CD4-positive, alpha-beta T cell treated with Interleukin-17A for 4 hours (primary cell): ENCODE data around the gene SCMH1.
"Not testable (repeated sequence)": the region's sequence is repeated elsewhere in the genome, so short reads cannot be mapped to it uniquely, and the experiment has no call there.

ENCODE experiments used
- DNase-seq: peaks from one replicate; pipeline ENCODE4 v3.0.0-alpha.2; 2020; ENCODE audit warnings: mixed read lengths

SCMH1 gene

DNA sequence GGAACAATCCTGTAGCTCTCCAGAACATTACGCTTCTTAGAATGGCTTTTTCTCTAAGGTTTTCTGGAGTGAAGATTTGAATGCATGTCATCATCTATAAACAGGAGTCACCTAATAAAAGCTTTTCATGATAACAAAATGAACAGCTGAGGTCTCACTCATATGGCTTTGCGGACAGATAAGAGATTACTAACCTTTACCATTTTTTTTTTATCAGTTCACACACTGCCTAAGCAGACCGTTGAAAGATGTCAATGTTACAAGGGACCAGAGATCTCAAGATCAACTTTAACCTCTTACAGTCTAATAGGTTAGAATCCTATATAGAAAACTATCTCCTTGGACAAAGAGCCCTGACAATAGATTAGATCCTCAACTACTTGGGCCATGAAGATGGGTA lies 41.4 kb downstream of the SCMH1 start:
- no peak for DNase-seq

DNA sequence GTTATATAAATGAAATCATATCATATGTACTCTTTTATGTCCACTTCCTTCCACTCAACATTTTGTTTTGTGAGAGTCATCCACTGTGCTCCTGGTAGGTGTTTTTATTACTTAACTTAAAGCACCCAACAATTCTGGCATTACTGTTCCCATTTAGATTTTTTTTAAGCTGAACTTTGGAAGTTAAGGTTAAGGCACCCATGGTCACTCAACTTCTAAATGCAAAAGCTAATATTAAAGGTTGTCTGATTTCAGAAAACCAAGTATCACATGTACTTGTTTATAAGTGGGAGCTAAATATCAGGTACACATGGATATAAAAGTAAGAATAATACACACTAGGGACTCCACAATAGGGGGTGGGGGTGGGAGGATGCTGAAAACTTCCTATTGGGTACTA lies 42.7 kb downstream of the SCMH1 start:
- DNase-seq = no peak

GRCh38 chr1:41192456-41193178 lies 49.5 kb downstream of the SCMH1 start:
- no peak for DNase-seq

- no peak for DNase-seq
Measured at GRCh38 chr1:41184446-41184845, 57.7 kb downstream of the SCMH1 start.

DNA sequence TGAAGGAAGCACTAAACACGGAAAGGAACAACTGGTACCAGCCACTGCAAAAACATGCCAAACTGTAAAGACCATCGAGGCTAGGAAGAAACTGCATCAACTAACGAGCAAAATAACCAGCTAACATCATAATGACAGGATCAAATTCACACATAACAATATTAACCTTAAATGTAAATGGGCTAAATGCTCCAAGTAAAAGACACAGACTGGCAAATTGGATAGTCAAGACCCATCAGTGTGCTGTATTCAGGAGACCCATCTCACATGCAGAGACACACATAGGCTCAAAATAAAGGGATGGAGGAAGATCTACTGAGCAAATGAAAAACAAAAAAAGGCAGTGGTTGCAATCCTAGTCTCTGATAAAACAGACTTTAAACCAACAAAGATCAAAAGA lies 63.9 kb downstream of the SCMH1 start:
- not testable (repeated sequence) for DNase-seq

DNA sequence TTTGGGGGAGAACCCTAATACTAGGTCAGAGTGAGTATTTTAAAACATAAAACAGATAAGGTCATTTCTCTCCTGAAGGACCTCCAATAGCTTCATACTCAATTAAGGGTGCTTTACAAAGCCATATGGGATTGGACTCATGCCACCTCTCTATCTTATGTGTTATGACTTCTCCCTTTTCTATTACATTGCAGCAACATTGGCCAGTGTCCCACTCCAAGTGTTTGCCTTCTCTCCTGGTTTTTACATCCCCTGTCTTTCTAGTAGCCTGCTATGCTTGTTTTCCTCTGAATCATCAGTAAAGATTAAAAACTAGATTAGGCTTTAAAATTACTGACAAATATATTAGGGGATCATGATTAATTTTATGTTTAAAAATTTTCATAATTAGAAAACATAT lies 66.6 kb downstream of the SCMH1 start:
- DNase-seq = no peak

GRCh38 chr1:41174170-41174569 lies 67.9 kb downstream of the SCMH1 start:
- no peak for DNase-seq

DNA sequence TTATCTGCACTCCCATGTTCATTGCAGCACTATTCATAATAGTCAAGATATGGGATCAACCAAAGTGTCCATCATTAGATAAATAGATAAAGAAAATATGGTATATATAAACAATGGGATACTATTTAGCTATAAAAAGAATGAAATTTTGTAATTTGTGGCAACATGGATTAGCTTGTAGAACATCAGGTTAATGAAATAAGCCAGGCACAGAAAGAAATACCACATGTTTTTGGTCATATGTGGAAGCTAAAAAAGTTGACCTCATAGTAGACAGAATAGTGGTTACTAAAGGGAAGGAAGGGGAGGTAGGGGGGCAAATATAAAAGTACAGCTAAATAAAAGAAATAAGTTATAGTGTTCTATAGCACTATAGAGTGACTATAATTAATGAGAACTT lies 68.5 kb downstream of the SCMH1 start:
- no peak for DNase-seq

DNA sequence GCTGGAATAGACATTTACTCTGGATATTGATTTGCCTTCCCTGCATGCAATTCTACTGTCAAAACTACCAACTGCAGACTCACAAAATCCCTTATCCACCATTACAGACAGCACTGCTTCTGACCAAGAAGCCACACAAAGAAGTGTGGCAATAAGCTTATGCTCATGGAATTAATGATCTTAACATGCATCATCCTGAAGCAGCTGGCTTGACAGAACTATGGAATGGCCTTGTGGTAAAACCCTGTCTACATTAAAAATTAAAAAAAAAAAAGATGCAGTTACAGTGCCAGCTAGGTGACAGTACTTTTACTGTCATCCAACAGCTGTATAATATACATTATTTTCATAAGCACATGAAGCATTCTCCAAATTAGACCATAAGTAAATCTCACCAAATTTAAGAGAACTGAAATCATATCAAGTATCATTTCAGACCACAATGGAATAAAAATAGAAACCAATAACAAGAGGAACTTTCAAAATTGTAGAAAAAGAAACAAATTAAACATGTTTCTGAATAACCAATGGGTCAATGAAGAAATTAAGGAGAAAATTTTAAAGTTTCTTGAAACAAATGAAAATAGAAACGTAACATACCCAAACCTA lies 70.7 kb downstream of the SCMH1 start:
- DNase-seq = no peak

DNA sequence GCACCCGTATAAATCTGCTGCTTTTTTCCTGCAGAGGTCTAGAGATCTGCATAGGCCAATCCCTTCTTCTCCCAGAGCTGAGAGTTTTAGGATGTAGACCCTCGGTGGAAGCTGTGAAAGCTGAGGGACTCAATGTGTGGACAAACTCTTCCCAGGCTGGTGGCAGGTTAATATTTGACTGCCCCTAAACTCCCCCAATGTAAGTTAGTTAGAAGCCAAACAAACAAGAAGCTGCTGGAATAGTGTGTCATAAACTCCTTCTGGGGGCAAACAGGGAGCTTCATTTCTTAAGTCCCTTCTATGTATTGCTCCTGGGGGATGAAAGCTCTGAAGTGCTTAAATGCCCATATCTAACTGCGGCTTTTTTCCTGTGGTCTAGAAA lies 72.3 kb downstream of the SCMH1 start:
- DNase-seq = no peak

DNA sequence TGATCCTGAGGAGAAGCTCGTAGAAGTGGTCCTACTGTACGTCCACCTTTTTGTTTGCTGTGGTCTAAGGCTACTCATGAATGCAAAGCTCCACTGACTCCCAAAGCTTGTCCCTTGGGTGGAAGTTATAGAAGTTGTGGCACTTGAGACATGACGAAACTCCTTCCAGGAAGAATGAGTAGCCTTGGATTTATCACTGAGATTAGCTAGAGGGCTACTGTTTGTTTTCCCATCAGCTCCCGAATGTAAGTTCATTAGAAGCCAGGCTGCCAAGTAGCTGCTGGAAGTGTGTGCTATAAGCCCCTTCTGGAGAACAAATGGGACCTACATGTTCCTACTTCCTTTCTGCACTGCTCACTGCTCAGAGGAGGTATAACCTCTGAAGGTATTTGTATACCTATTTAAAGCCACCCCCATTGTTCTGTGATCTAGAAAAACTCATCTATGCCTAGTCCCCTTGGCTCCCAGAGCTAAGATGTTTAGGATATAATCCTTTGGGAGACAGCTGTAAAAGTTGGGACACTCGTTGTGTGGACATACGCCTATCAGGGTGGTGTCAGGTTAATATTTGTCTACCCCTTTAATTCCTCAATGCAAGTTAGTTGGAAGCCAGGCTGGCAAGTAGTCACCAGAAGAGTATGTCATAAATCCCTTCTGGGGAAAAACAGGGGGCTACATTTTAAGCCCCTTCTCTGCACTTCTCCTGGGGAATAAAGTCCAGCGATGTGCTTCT lies 72.9 kb downstream of the SCMH1 start:
- no peak for DNase-seq

- no peak for DNase-seq
Measured at GRCh38 chr1:41167667-41168066, 74.4 kb downstream of the SCMH1 start.

- no peak for DNase-seq
Measured at GRCh38 chr1:41164727-41165126, 77.4 kb downstream of the SCMH1 start.

GRCh38 chr1:41162441-41162840 lies 79.7 kb downstream of the SCMH1 start:
- DNase-seq = no peak

DNA sequence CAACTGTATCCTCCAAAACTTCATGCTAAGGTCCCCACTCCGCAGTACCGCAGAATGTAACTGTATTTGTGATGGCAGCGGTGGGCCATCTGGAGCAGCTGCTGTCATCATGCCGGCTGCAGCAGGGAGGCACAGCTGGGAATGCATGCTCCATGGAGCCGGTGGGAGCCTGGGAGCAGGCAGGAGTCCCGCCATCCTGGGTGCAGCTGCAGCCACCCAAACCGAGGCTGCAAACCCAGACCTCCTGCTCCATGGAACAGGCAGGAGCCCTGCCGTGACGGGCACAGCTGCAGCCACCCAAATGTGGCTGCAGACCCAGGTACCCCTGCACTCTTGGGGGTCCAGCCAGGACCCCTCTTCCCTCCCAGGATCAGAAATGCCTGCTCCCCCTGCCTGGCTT lies 80.3 kb downstream of the SCMH1 start:
- no peak for DNase-seq

GRCh38 chr1:41160498-41161110 lies 81.5 kb downstream of the SCMH1 start:
- DNase-seq = no peak

GRCh38 chr1:41158966-41159365 lies 83.1 kb downstream of the SCMH1 start:
- no peak for DNase-seq

GRCh38 chr1:41158147-41158875 lies 83.8 kb downstream of the SCMH1 start:
- no peak for DNase-seq

- DNase-seq = no peak
Measured at GRCh38 chr1:41155105-41155504, 87.0 kb downstream of the SCMH1 start.

GRCh38 chr1:41153750-41154274 lies 88.3 kb downstream of the SCMH1 start:
- no peak for DNase-seq

- DNase-seq = no peak
Measured at GRCh38 chr1:41152622-41153044, 89.5 kb downstream of the SCMH1 start.

DNA sequence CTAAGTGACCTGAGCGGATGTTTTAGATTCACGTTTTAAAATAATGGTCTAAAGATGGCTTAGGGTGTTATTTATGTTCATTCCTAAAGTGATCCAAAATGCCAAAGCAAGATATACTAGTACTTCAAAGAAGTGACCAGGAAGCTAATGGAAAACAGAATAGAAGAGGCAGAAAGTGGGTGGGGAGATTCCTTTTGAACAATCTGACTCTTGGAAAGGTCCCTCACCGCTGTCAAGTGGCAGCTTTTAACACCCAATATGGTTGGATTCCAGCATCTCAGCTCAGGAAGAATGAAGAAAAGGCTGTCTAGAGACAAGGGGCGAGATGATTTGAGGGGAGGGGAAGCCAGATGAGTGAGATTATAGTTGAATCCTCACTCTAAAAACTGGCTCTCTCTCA lies 90.3 kb downstream of the SCMH1 start:
- DNase-seq = no peak

- DNase-seq = no peak
Measured at GRCh38 chr1:41149570-41149969, 92.5 kb downstream of the SCMH1 start.
